CD4-positive, alpha-beta T cell treated with Interleukin-17A for 4 hours (primary cell): ENCODE measurements around the gene SLC17A3.

Experiments
- DNase-seq: peaks from one replicate; pipeline ENCODE4 v3.0.0-alpha.2; 2020; ENCODE audit warnings: mixed read lengths

The SLC17A3 gene

DNA sequence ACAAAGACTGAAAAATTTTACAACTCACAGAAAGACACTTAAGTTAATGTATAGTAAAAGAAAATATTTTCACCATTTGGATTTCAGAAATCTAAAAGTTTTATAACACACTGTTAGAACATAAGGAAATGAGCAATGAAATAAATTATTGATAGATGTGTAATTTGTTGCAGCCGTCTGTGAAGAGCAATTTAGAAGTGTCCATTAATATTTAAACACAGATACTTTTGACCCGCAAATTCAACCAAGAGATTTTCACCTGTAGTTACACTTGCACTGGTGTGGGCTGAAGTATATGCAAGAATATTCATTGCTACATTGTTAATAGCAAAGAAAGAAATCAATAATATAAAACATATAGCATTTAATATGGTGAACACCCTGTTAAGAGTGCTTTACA lies 14.6 kb upstream of the SLC17A3 start:
- no peak for DNase-seq

DNA sequence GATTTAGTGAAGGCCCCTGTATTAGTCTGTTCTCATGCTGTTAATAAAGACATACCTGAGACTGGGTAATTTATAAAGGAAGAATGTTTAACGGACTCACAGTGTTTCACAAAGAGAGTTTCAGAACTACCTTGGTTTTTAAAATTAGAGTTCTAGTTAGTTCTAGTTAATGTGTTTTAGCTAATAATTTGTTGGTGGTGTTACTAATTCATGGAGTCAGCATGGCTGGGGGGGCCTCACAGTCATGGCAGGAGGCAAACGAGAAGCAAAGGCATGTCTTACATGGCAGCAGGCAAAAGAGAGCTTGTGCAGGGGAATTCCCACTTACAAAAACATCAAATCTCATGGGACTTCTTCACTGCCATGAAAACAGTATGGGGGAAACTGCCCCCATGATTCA lies 12.0 kb upstream of the SLC17A3 start:
- DNase-seq: no peak

DNA sequence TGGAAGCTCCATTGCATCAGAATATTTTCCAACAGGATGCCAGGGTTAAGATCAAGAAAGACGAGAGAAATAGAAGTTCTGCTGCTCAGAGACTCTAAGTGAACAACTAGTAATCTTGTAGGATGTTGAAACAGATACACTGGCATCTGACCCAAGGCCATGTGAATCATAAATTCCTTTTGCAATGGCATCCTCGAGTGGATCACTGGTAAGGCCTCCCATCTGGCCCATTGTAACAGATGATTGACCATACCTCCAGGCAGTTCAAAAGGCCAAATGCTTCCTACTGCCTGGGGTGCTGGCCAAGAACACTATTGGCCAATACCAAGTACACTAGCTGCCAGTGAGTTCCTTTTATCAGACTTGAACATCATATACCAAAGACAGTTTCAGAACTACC lies 9.9 kb upstream of the SLC17A3 start:
- no peak for DNase-seq

DNA sequence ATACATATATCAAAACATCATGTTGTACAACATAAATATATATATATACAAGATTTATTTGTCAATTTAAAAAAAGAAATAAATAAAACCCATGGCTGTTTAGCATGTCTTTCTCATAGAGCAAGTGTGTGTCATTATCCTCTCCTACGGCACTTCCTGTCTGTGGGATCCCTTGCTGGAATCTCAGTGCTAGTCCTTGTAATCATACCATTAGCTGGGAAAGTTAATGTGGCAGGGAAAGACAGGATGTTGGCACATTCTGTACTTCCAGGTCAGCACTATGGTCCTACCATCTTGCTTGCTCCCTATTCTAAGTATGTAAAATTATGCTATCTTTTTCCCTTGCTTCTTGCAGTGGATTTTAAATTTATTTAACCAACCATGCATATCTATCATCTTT lies 9.5 kb upstream of the SLC17A3 start:
- no peak for DNase-seq

DNA sequence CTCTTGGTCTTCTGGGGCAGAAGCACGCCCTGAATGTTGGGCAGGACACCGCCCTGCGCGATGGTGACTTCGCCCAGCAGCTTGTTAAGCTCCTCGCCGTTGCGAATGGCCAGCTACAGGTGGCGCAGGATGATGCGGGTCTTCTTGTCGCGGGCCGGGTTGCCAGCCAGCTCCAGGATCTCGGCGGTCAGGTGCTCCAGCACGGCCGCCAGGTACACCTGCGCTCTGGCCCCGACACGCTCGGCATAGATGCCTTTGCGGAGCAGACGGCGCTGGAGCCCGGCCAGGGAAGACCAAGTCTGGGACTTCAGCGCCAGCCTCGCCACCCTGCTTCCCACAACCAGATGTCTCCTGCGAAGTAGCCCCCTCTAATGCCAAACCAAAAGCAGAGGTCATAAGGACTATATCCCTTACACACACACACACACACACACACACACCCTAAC lies 8.0 kb upstream of the SLC17A3 start:
- DNase-seq: peak; percentile 61

DNA sequence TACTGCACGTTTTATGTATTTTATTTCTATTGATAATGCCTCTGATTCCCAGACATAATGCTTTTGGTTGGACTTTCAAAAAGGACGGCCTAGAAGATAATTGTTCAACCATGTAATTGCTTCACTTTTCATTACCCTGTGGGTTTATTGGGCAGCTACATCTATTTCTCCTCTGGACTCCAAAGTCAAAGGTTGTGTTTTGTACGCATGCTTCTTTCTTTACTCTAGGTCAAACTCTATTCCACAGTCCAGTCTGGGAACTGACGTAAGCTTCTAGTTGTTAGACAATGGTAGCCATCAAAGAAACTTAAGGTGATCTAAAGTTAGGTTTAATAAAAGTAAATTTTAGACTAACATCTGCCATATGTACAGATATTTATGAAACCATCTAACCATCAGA lies 6.6 kb upstream of the SLC17A3 start:
- no peak for DNase-seq

DNA sequence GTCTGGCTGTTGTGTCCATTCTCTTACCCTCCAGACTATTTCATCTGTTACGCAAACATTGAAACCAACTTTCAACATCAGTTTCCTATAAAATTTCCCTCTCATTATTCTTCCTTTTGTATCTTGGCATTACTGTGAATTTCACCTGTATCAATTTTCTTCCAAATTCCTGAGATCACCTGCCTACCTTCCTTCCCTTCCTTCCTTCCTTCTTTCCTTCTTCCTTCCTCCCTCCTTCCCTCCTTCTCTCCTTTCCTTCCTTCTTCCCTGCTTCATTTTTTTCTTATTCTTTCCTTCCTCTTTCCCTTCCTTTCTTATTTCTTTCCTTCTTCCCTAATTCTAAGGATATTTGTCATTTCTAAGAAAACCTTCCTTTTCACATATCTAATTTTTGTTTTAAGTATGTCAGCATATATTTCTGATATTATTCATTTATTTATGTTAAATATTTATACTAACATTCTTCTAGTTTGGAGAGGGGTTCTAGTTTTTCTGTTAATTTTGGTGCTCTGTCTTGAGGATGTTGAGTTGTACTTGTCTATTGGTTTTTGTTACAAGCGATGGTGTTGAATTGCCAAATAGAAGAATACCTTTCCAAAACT lies 4.8 kb upstream of the SLC17A3 start:
- no peak for DNase-seq

DNA sequence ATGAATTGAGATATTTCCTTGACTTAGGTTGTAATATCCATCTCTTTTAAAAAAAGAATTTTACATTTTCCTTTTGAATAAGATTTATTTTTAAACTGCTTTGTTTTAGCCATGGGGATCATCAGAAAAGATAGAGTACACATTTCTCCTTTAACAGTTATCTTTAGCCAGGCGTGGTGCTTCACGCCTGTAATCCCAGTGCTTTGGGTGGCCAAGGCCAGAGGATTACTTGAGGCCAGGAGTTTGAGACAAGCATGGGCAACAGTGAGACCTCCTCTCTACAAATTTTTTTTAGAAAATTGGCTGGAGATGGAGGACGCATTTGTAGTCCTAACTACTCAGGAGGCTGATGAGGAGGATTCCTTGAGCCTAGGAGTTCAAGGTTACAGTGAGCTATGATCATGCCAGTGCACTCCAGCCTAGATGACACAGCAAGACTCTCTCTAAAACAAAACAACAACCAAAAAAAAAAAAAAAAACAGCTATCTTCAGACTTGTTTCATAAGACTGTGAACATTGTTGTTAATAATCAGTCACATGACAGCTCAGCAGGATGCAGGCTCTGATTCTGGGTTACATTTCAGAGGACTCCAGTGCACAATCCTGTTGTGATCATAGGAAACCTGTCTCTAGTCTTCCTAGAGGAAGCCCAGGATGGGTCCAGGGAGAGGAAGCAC lies 2.0 kb upstream of the SLC17A3 start:
- DNase-seq: no peak

DNA sequence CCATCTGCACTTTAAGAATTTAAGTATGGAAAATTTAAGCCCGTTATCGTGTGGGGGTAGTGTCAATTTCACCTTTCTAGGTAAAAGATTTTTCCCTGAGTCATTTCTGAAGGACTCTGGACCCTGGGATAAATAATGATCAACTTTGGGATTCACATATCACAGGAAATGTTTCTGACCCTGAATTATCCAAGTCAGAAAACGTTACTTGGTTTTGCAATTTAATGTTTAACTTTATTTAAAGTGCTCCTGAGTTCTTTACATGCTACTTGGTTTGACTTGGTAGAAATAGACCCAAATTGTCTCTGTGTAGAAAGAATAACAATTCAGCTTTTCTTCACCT lies 1.5 kb upstream of the SLC17A3 start:
- no peak for DNase-seq

DNA sequence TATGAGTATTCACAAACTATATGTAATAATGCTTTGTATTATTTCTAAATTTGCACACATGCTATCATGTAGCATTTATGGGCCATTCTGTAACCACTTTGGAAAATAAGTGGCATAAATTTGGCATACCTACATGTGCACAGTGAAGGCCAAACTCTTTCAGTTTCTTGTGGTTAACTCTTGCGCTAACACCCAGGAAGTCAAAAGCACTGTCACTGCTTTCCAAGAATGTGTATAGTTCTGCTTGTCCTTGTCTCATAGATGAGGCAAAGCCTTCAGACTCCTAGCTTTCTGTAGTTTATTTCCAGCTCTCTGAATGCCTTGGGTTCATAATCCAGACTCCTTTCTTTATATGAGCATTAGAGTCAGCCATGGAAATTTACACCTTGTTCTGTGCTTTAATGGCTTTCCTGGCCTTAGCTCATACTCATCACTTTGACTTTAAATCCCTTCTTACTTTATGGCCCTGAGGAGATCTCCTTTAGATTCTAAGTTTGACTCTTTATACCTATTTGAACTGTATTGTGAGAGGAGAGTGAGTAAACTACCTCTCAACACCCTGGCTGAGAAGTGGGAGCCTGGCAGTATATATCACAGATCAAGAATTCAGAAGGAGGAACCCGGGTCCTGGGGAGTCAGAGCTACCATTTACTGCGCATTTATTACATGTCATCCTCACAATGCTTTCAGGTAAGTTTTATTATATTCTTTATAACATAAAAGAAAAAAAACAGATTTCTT lies 949 bp upstream of the SLC17A3 start:
- DNase-seq: no peak

DNA sequence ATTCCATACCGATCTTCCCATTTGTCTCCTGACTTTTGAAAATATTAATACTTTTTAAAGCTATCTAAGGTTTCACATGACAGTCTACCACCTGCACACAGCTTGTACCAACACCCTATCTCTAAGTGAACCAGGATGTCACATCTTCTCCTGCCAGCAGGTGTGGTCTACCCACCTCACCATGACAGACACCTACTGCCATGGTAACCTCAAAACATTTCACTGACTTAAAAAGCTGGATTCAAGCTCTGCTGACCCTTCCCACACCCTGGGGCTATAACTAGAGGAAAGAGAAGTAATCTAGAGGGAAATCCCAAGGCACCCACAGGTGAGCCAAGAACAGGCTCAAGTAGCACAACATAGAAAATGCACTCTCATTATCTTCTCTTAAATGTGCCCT lies 1.2 kb downstream of the SLC17A3 start:
- DNase-seq: peak; percentile 3

DNA sequence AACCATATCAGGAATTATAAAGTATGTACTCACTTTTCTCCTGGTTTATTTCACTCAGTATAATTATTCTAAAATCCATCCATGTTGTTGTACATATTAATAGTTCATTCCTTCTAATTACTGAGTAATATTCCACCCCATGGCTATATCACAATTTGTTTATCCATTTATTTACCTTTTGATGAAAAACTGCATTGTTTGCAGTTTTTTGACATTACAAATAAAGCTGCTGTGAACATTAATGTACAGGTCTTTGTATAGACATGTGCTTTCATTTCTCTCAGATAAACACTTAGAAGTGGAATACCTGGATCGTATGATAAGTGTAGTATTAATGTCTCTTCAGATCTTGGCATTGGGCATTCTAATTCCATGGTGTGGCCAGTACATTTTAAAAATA lies 4.2 kb downstream of the SLC17A3 start:
- DNase-seq: no peak

DNA sequence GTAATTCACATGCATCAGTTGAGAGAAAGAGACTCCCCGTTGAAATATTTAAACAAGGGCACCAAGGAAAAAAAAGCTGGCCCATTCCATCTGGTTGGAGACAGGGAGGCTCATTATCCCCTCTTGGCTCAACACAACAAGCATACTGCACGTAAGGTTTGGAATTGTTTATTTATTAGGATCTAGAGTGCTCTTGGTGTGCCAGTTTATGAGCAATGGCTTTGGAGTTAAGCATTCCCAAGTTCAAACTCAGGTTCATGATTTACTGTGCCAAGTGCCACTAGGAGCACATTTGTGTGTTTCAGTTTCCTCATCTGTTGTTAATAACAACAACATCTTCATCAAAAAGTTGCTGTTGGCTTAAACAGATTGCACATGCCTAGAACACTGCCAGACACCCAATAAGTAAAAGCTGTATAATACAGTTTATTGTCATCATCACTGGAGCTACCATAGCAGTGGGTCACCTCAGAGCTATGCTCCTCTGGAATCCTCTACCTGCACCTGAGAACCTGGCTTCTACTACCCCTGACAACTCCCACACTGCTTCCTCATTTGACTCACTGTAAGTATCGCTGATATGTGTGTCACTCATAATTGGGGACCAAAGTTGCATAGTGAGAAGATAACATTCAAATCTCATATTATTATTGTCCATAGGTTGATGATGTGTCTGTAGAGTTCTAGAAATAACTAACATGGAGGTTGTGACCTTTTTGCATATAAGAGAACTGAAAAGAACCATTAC lies 5.4 kb downstream of the SLC17A3 start:
- DNase-seq: no peak

DNA sequence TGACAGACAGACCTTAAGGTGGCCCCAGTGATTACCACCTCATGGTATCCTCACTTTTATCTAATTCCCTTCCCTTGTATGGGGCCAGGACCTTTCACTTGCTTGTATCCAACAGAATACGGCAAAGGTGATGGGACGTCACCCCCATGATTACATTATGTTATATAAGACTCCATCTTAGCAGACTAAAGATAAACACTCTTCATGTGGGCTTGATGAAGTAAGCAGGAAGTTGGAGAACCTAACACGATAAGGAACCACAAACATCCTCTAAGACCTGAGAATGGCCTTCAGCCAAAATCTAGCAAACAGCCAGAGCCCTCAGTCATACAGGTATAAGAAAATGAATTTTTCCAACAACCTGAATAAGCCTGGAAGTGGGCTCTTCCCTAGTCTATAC lies 8.0 kb downstream of the SLC17A3 start:
- DNase-seq: peak; percentile 16

DNA sequence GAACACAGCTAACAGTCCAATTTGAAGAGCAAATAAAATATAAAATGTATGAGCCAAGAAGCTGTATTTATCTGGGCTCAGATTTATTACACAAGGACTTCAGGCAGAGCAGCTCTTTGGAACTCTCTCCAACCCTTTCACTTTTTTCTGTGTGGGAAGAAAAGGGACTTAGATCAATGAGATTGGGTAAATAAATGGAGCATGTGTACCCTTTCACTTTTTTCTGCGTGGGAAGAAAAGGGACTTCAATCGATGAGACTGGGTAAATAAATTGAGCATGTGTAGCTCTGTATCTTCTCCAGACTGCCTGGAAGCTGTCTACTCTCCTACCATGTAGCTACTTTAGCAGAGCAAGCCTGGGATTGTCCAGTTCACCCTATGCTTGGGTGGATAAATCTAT lies 10.7 kb downstream of the SLC17A3 start:
- DNase-seq: no peak

DNA sequence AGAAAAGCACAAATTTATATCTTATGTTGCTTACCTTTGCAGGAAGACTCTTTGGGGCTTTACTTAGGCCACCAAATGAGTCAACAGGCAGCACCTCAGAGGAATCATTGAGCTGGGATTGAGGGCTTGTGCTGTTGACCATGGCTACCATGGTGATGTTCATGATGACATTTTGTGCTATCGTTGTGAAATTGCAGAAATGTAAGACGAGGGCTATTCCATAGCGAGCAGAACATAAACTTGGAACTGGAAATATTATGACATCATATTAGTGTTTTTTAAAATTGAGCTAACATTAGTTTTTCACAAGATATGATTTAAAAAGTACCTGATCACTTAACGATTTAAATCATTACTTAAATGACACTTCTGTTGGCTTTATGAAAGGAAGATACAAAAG lies 11.8 kb downstream of the SLC17A3 start:
- DNase-seq: no peak

DNA sequence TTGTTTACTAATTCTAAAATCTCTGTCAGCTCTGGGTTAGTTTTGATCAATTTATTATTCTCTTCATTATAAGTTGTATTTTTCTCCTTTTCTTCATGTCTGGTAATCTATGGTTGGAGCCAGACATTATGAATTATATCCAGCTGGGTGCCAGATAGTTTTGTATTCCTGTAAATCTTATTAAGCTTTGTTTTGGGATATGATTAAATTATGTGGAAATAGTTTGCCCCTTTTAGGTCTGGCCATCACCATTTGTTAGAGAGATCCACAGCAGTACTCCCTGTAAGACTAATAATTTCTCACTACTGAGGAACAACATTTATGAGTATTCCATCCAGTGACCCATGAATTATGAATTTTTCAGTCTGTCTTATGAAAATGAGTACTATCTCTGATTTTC lies 21.3 kb downstream of the SLC17A3 start:
- DNase-seq: no peak

DNA sequence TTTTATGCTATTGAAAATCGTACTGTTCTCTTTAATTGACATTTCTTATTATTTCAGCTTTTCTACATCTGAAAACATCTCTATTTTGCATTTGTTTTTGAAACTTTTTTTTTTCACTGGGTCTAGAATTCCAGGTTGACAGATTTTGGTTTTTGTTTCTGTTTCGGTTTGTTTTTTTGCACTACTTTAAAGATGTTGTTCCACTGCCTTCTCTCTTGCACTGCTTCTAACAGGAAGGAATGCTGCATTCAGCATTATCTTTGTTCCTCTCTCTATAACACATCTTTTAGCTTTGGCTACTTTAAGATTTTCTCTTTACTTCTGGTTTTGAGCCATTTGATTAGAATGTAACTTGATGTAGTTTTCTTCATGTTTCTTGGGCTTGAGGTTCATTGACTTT lies 22.1 kb downstream of the SLC17A3 start:
- DNase-seq: no peak

DNA sequence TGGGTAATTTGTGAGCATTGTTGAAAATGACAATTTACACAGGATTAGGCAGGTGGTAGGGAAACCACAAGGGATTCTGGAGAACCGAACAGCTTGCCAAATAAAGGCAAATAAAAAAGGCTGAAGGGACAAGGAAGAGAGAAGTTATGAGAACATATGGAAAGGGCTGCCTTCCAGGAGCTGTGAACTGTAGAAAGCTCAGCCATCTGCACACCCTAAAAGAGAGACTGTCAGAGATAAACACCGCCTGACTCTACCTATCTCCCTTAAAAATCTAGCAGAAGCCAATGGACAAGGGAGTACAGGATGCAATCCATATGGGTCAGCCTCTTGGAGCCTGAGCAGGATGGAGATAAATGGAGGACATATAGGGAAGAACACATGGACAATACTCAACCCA lies 29.5 kb downstream of the SLC17A3 start:
- DNase-seq: no peak

DNA sequence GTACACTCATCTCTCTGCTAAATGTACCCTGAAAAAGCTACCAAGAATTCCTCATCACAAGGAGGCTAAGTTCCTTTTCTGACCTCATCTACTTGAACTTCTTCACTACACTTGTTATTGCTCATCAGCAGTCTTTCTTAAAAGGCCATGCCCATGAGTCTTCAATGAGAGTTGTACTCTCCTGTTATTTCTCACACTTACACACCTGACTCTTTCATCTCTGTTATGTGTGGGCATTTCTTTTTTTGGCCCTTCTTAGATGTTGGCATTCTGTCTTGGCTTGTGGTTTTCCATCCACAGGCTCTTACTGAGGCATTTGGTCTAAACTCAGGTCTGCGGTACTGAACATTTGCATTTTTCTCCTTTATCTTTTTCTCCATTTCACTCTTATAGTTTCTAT lies 31.5 kb downstream of the SLC17A3 start:
- DNase-seq: no peak

DNA sequence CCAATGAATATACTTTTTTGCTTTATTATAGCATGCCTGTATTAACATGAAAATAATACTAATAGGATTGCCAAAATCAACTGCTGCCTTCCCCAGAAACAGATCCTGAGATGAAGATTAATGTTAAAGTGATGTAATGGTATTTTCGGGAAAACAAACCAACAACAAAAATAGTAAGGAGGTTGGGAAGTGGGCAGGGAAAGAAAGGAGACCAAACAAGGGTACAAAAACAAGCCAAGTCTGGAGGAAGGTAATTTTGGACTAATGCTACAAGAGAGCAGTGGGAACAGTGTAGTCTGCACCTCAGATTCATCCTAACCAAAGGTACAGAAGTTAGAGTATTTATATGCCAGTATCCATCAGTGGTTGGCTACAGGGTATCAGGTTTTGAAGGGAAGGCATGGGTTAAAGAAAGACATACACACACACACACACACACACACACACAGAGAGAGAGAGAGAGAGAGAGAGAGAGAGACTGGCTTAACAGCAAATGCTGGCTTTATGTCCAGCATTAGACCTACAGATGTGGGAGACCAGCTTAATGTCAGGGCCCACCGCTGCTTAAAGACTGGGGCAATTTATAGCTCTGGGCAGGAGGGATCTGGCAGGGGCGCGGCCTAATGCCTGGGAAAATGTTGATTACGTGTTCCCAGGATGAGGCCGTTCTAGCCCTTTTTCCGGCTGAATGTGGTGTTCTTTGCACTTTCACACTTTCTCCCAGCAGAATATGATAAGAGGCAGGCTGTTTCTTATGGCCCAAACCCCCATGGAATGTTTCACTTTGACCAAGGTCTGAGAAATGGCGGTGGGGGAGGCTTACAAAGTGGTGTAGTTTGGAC lies 38.4 kb downstream of the SLC17A3 start:
- no peak for DNase-seq

DNA sequence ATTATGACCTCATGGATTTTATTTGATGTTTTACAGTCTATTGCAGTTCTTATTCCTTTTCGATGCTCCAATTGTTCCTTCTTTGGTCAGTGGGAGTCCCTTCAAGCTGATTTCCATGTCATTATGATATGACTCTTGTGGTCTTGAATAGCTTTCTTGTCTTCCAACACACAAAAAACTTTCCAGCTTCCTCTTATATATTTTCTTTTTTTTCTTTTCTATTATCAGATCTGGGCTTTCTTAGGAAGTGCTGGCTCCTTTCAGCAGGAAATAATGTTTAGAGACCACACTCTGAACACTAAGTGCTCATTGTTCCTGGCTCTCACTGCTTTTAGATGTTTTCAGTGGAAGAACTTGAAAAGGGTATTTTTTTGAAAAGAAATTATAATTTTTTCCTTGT lies 39.1 kb downstream of the SLC17A3 start:
- DNase-seq: no peak

DNA sequence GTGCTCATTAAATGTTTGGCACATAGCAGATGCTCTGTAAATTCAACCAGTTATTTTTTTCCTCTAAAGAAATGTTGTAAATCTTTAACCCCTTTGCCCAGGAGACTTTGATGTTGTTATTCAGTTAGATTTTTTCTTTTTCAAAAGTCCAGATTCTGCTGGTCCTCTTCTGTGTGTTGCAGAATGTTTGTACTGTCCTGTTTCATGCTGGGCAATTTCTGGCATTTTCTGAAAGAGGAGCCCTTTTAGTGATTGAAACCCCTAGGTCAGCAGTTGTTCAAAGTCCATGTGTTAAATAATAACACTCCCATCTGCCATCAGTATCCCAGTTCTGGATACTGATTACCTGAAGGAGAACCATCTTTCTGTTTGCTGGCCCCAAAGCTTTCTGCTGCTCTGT lies 40.9 kb downstream of the SLC17A3 start:
- no peak for DNase-seq
